Neural crest cell (in vitro differentiated cells): ENCODE measurements around the gene MBOAT1. TPM values are rescaled to one million over a fixed set of nuclear protein-coding genes. Genes with fewer than 3 reads are reported as not detected.

Experiments used
- DNase-seq: peaks from one replicate; pipeline ENCODE4 v3.0.0; 2021; ENCODE audit warnings: low read depth, mixed read lengths, low spot score
- H3K27ac Mint-ChIP-seq: one replicate; pipeline ENCODE4 v1.8.0; 2021; ENCODE audit warnings: mild to moderate bottlenecking, mixed read lengths; ENCODE audit not compliant: unreplicated experiment
- H3K27me3 Mint-ChIP-seq: 2 replicates; pipeline ENCODE4 v1.8.0; 2021; ENCODE audit warnings: low read depth, mild to moderate bottlenecking, mixed read lengths
- H3K36me3 Mint-ChIP-seq: 2 replicates; pipeline ENCODE4 v1.8.0; 2021; ENCODE audit warnings: low read depth, mild to moderate bottlenecking, mixed read lengths
- H3K4me1 Mint-ChIP-seq: 2 replicates; pipeline ENCODE4 v1.8.0; 2021; ENCODE audit warnings: mixed read lengths
- H3K4me3 Mint-ChIP-seq: one replicate; pipeline ENCODE4 v1.8.0; 2021; ENCODE audit warnings: mild to moderate bottlenecking, mixed read lengths
- H3K9me3 Mint-ChIP-seq: 2 replicates; pipeline ENCODE4 v1.8.0; 2021; ENCODE audit warnings: mixed read lengths
- total RNA-seq: library from RNA; stranded (reverse); gene quantifications from 2 replicates; pipeline ENCODE4 v1.2.1, GENCODE V29; 2021
- TF ChIP-seq, protein P1 (sequence below): fragments of 200-600 bp; sonication (generic); conservative IDR thresholded peaks from 2 replicates; pipeline ENCODE4 v1.5.0; 2021; ENCODE audit warnings: antibody characterized with exemption, mild to moderate bottlenecking

The MBOAT1 gene
- total RNA-seq, 1 donor from 2014 or later, result 11.4 TPM

DNA sequence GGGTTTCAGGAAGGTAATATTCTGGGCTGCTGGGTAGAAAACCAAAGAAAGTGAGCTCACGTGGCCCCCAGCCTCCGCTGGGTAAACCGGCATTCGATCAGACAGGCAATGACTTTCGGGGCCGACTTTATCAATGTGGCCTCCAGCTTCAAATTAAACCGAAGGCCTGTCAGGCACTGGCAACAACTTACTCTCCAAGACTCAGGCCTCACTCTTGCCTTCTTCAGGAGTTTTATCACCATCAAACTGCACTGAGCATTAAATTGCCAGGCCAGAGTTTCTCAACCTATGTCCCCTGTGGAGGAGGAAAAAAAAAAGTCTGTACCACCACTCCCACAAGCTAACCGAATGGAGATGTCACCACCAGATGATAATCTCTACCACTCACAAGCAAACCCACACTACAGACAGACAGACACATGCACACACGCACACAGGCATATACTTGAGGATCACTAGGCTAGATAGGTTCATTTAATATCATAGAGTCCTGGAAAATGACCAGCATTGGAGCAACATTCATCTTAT lies 1.1 kb upstream of the MBOAT1 start:
- H3K36me3 Mint-ChIP-seq, result no peaks in the 10 kb centered on the region
- DNase-seq, result no peak
- peaks cover 26% of the 10 kb centered on the region for H3K4me1 Mint-ChIP-seq
- H3K9me3 Mint-ChIP-seq, result no peaks in the 10 kb centered on the region
- TF ChIP-seq, protein P1, sequence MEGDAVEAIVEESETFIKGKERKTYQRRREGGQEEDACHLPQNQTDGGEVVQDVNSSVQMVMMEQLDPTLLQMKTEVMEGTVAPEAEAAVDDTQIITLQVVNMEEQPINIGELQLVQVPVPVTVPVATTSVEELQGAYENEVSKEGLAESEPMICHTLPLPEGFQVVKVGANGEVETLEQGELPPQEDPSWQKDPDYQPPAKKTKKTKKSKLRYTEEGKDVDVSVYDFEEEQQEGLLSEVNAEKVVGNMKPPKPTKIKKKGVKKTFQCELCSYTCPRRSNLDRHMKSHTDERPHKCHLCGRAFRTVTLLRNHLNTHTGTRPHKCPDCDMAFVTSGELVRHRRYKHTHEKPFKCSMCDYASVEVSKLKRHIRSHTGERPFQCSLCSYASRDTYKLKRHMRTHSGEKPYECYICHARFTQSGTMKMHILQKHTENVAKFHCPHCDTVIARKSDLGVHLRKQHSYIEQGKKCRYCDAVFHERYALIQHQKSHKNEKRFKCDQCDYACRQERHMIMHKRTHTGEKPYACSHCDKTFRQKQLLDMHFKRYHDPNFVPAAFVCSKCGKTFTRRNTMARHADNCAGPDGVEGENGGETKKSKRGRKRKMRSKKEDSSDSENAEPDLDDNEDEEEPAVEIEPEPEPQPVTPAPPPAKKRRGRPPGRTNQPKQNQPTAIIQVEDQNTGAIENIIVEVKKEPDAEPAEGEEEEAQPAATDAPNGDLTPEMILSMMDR, result no peak
- peaks cover 40% of the 10 kb centered on the region for H3K27me3 Mint-ChIP-seq
- H3K4me3 Mint-ChIP-seq, result peak overlapping the region; percentile 93
- H3K27ac Mint-ChIP-seq, result peak overlapping the region; percentile 43

DNA sequence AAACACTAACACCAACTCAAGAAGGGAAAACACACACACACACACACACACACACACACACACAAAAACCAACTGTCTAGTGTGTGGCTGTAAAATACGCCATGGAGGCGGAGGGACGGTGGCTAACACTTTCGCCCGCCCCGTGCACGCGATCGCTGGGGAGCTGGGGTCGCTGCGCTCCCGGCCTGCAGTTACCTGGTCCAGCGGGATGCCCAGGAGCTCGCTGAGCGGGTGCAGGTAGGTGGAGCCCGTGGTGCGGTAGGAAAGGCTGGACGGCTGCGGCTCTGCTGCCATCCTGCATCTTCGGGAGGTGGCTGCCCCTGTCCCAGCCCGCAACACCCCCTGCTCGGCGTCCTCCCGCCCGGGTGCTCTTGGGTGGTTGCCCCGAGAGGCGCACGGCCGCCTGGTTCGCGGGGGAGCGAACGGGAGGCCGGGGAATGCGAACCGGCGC lies 303 bp downstream of the MBOAT1 start:
- Mint-ChIP-seq H3K9me3 (no peaks in the 10 kb centered on the region), H3K4me1 (peaks cover 25% of the 10 kb centered on the region), H3K36me3 (no peaks in the 10 kb centered on the region), H3K27me3 (peaks cover 40% of the 10 kb centered on the region), H3K27ac (no peak overlapping the region), H3K4me3 (peak overlapping the region; percentile 91)
- no peak for DNase-seq
- TF ChIP-seq, protein P1, result no peak

DNA sequence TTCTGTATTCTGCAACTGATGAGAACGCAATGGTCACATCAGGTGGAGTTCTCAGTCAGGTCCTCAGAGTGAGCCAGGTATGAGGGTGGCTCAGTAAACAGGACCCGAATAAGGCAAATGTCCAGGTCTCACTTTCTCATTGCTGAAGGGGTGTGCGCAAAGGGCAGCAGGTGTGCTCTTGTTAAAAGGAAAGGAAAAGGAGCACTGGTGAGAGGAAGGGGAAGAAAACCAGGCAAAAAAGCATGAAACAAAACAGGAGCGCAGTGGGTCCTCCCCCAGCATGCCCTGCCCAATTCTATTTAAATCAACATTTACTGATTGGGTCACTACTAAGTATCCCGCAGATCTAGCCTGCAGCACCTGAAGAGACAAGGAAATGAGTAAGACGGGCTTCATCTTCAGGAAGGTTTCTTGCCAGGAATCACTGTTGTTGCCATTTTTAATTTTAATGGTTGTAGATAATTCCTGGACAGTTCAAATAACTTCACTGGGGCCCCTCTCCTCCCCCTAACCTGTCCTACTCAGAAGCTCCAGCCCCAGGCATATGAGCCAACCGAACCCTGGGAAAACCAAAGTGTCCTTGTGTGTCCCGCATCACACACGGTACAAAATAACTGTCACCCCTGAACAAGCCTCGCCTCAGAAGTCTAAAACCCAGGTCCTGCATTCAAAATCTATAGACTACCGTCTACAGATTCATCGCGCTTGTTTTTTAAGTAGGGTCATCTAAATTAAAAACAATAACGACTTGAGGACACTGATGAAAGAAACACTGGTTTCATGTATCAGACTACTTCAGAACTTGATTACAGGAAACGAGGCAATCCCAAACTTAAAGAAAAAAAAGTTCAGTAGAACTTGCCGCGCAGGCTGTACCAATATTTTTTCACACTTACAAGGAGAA lies 980 bp downstream of the MBOAT1 start:
- no peak for DNase-seq
- no peak overlapping the region for H3K27ac Mint-ChIP-seq
- TF ChIP-seq, protein P1, result no peak

DNA sequence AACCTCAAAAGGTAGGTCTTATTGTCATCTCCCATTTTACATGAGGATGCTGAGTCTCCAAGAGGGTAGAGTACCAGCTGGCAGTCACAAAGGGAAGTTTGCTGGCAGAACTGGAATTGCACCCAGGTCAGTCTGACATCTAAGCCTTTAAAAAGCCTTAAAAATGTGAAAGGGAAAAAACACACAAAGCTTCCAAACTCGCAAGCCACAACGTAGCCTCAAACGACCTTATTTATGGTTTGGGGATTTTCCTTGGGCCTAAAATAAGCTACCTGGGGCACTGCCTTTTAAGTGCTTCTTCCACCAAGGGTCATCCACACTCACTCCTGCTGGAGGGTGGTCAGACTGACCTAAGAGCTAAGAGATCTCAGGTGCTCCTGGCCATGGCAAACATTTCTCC lies 2.1 kb downstream of the MBOAT1 start:
- no peak overlapping the region for H3K27ac Mint-ChIP-seq
- peaks cover 43% of the 10 kb centered on the region for H3K4me1 Mint-ChIP-seq
- no peaks in the 10 kb centered on the region for H3K36me3 Mint-ChIP-seq
- TF ChIP-seq, protein P1, result no peak
- no peak for DNase-seq
- no peaks in the 10 kb centered on the region for H3K9me3 Mint-ChIP-seq
- peaks cover 39% of the 10 kb centered on the region for H3K27me3 Mint-ChIP-seq
- H3K4me3 Mint-ChIP-seq, result peak overlapping the region; percentile 35

More for the DNA sequence above, 980 bp downstream of the MBOAT1 start:
- Mint-ChIP-seq H3K27me3 (peaks cover 40% of the 10 kb centered on the region), H3K36me3 (no peaks in the 10 kb centered on the region), H3K4me1 (peaks cover 31% of the 10 kb centered on the region), H3K4me3 (peak overlapping the region; percentile 91), H3K9me3 (no peaks in the 10 kb centered on the region)

DNA sequence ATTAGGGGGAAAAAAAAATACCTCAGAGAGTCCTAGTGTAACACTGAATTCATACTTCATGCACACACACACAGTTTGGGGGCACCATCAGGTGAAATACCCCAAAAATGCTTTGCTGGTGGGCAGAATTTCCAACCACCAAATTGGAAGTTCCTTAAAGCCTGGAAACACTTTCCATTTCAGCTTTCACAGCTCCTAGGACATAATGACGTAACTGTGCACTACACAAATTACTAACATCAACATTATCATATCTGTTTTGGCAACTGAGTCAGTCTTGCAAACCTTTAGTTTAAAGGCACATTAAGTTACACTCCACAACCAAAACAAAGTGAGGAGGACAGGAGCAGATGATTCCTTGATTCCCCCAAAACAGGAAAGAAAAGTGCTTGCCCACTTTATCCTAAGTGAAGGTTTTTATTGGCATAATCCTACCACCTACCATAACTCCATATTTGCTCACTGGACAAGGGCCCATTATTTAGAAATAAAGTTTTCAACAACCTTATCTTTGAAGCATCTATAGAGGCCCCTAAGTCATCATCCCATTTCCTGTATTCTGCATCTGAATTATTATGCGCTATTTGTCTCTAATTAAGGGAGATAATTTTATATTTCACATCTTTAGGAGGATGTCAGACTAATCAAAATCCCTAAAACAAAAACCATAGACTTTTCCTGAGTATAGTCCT lies 3.4 kb downstream of the MBOAT1 start:
- peak overlapping the region; percentile 13 for H3K4me3 Mint-ChIP-seq
- H3K27ac Mint-ChIP-seq, result no peak overlapping the region
- H3K9me3 Mint-ChIP-seq, result no peaks in the 10 kb centered on the region
- H3K36me3 Mint-ChIP-seq, result no peaks in the 10 kb centered on the region
- TF ChIP-seq, protein P1, result no peak
- H3K27me3 Mint-ChIP-seq, result peaks cover 38% of the 10 kb centered on the region
- peaks cover 55% of the 10 kb centered on the region for H3K4me1 Mint-ChIP-seq
- DNase-seq, result no peak
